HG03565 (cell line): ENCODE results near the gene UBE3C.
A peak's percentile ranks its signal among the peaks of the same experiment; 100 is the strongest.
"Not testable (repeated sequence)": the region's sequence is repeated elsewhere in the genome, so short reads cannot be mapped to it uniquely, and the experiment has no call there.

Experiments used
- ATAC-seq: cut with Tn5 transposase; IDR thresholded peaks from one replicate; pipeline ENCODE4 v1.9.1; 2021; ENCODE audit warnings: mild to moderate bottlenecking, moderate library complexity; ENCODE audit not compliant: unreplicated experiment

The UBE3C gene

DNA sequence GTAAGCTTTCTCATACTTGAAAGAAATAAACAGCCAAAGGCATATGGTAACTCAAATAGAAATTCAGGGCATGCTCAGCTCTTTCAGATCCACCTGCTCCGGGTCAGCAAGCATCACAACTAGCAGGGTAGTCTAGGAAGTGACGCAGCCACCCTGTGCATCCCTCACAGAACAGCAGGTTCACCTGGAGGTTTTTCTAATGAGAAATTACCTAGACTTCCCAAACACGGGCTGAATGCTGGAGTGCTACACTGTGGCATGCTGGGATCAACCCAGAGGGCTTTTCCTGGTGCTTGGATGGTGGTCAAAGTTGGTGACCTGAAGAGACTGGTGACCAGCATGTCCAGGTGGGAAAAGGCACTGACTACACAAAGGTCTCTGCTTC lies 131.3 kb downstream of the UBE3C start:
- no peak for ATAC-seq

DNA sequence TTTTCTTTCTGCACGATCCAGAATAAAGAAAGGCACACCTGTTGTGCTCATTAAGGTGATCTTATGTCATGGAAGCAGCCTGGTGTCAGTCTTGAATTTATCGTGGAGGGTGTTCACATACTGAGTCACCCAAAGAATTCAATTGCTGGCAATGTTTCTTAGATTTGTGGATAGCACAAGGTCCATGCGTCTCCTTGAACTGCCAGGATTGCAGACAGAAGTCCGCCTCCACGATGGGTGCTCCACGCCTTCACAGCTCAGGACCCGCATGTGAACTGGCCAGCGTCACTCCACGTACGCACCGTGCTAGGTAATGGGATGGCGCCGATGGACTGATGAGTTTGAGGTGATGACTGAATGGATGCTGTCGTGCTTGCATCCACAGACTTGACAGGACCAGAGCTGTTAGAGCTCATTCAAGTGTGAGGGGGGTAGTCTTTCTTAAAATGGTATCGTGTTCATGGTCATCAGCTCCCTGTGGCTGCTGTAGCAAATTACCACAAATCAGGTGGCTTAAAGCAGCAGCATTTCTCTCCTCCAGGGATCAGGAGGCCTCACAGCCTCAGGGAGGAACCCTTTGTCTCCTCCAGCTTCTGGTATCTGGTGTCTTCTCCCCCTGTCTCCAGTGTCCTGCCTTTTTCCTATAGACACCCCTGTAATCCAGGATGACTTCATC lies 132.7 kb downstream of the UBE3C start:
- ATAC-seq, result no peak

DNA sequence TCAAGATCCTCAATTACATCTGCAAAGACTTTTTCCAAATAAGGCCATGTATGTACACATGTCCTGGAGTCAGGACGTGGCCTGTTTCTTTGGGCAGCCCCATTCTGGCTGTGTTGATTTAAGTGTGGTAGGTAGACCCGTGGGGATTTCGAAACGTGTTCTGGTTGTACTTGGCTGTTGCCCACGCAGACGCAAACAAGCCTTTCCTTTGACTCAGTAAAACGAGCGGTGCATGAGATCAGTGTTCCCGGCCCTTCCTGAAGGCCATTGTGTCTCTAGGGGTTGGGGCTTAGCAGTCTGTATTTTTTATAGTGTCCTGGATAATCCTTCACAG lies 133.2 kb downstream of the UBE3C start:
- no peak for ATAC-seq

DNA sequence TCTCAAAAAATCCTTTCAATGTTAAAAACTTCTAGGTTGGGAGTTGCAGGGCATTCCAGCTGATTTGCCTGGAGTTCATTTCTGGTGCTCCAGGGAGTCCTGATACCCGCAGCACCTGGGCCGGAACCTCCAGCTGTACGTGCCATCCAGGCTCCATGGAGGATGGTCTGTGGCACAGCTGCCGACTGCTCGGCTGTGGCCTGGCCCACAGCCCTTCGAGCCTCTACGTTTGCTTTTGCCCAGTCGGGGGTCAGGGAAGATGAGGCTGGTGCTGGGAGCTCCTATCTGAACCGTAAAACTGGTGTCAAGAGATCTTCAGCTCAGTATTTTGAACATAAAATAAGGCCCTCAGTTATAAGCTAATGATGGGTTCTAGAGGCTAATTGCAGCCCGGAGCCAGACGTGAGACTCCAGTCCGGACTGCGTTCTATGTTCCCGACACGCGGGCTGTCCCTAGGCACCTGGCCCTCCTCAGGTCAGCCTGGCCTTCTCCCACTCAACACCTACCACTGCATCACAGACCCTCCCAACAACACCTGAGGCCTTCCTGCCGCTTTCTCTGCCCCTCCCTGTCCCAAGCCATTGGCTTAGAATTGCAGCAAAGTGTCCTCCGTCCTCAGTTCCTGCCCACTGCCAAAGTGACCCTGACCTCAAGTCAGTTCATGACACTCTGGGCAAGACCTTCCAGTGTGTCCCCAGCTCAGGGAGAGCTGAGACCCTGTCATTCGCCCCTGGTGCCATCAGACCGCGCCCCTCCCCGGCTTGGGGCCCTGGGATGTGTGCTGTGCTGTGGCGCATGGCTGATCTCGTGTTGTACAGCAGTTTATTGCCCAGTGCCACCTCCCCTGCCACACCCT lies 133.9 kb downstream of the UBE3C start:
- ATAC-seq, result no peak

DNA sequence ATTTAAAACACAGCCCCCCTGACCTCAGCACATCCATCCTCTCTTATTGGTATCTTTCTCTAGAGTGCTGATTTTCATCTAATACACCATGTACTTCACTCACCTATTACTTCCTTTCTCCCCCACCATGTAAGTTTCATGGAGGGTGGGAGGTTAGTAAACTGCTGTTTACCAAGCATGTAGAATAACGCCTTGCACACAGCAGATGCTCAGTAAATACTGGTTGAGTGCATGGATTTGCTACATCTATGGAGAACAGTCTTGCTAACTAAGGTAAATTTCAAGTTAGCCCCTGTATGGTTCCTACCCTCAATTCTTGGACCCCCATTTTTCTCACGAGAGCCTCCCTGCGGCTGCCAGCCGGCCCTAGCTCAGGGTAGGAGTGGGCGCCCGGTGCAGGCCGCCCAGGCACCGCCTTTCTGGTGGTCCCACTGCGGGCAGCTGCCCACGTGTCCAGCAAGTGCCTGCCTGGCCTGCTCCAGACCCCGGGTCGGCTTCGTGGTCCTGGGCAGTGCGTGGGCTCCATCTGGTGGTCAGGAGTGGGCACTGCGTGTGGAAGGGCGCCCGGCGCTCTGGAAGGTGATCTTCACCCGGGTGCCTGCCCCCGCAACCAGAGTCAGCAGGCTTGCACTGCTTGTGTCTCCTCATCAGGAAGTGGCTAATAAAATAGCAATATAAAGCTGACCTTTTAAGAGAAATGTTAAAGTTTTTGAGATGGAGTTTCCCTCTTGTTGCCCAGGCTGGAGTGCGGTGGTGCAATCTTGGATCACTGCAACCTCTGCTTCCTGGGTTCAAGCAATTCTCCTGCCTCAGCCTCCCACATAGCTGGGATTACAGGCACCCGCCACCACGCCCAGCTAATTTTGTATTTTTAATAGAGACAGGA lies 134.7 kb downstream of the UBE3C start:
- ATAC-seq, result peak; percentile 62

DNA sequence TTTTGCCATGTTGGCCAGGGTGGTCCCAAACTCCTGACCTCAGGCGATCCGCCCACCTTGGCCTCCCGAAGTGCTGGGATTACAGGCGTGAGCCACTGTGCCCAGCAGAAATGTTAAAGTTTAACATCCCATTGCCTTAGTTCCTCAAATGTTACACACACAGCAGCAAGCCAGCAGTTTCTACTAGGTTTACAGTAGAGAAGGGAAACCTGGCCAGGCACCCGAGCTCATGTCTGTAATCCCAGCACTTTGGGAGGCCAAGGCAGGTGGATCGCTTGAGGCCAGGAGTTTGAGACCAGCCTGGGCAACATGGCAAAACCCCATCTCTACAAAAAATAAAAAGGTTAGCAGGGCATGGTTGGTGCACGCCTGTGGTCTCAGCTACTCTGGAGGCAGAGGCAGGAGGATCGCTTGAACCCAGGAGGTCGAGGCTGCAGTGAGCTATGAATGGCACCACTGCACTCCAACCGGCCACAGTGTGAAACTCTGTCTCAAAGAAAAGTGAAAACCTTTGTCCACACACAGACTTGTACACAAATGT lies 135.4 kb downstream of the UBE3C start:
- not testable (repeated sequence) for ATAC-seq

DNA sequence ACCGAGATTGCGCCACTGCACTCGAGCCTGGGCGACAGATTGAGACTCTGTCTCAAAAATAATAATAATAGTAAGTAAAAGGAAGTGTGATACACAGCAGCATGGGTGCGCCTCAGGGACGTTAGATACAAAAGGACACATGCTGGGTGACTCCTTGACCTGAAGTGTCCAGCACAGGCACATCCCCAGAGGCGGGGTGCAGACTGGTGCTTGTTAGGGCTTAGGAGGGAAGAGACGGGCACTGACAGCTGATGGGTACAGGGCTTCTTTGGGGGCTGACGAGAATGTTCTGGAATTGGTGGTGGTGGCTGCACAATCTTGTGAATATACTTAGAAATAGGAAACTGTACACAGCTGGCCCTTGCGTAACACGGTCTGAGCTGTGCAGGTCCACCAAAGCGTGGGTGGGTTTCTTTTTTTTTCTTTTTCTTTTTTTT lies 136.3 kb downstream of the UBE3C start:
- no peak for ATAC-seq

DNA sequence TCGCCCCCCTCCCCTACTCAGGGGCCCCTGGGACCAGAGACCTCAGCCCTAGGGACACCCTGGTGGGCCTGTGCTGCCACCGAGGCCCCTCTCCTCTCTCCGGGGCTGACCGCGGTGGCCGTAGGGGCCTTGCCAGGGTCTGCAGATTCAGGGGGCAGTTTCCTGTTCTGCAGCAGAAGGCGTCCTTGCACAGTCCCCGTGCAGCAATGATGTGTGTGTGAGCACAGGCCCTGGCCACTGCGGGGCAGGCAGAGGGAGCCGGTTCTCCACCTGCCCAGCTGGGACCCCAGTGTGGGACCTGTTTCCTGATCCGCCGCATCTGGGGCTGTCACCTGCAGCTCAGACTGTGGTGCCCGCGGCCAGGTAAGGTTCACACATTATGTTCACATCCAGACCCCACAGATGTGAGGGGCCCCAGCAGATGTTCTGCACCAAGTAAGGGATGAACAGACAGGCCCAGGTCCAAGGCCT lies 137.4 kb downstream of the UBE3C start:
- no peak for ATAC-seq

DNA sequence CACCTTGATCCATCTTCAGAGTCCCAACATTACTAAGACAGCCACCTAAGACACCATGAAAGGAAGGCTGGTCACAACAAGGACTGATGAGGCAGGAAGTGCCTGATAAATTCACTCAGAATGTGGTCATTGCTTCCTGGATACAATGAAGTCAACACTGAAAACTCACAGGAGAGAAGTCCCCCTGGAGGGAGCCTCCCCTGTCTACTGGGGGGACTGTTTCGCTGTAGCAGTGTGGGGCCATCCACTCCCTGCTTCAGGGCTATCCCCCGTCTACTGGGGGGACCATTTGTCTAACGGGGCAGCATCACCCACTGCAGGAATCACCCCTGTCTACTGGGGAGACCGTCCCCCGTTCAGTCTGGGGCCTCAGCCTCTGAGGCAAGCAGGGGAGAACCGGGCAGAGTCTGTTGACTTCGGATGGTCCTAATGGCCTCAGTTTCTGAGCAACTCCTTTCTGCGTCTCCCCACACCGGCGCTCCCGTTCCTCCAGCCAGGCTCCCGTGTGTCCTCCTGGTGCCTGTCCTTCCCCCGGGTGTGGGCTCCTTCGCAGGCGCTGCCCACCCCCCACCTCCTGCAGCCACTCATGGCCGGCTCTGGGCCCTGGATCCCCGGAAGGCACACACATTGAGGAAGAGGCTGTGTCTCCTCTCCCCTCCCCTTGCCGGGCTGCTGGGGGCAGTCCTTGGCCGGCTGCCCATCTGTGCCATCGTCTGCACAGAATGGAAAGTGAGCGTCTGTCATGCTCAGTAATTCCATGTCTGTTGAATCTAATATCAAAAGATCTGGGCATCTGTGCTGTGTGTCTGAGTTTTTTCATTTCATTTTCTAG lies 138.2 kb downstream of the UBE3C start:
- ATAC-seq, result no peak

DNA sequence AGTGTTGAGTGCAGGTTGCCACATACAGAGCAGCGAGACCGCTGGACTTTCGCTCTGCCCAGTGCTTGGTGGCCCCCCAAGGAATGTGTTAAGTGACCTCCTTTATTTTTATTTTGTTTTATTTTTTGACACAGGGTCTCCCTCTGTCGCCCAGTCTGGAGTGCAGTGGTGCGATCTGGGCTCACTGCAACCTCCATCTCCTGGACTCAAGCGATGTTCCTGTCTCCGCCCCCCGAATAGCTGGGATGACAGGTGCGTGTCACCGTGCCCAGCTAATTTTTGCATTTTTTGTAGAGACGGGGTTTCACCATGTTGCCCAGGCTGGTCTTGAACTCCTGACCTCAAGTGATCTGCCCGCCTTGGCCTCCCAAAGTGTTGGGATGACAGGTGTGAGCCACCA lies 138.8 kb downstream of the UBE3C start:
- ATAC-seq, result not testable (repeated sequence)

DNA sequence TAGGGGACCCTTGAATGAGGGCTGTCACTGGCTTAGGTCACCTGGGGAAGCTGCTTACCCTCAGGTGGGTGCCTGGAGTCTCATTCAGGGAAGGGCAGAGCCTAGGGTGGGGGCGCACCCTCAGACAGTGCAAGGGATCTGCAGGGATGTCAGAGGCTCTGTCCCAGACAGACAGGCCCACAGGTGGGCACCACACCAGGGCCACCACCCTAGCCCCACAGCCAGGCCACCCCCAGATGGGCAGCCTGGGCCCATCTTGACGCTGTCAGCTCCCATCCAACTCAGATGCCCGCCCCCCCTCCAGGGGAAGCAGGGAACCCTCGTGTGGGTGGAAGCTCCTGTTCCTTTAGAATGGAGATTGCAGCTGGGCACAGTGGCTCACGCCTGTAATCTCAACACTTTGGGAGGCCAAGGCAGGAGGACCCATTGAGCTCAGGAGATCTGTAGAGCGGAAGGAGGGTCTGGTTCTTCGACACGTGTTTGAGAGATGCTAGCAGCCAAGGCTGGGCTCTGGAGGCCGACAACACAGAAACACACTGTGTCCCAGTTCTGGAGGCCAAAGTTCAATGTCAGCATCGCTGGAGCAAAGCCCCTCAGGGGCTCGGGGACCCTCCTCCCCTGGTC lies 139.6 kb downstream of the UBE3C start:
- no peak for ATAC-seq

DNA sequence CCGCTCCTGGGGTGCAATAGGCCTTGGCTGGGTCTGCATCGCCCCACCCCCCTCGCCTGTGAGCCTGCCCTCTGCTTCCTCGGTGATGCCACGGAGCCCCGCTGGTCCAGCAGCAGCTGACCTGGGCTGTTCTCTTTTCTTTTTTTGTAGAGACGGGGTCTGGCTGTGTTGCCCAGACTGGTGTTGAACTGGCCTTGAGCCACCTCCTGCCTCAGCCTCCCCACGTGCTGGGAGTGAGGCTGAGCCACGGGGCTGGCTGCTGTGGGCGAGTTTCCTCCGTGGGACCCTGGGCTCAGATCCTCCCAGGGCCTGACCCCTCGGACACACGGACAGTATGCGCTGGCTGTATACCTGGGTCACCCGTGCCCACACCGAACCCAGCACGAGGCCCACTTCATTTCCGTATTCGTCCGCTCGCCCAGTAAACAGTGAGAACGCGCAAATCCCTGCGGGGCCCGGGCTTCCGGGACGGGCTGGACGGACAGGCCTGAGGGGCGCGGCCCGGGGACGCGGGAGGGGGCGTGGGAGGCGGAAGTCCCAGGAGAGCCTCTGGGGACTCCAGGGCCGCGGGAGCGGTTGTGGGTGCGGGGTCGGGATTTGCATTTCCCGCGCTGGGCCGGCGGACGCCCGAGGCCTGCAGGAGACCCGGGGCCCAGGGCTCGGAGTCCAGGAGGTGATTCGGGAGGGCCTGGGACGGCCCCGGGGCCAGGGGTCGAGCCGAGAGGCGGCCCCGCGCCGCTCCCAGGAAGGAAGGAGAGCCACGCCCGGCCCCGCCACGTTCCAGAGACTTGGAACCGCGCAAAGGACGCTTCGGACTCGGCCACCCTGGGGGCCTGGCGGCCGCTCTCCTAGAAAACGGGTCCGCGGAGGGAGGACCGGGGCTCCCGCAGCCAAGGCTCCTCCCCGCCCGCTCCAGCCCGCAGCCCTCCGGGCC lies 140.3 kb downstream of the UBE3C start:
- no peak for ATAC-seq

DNA sequence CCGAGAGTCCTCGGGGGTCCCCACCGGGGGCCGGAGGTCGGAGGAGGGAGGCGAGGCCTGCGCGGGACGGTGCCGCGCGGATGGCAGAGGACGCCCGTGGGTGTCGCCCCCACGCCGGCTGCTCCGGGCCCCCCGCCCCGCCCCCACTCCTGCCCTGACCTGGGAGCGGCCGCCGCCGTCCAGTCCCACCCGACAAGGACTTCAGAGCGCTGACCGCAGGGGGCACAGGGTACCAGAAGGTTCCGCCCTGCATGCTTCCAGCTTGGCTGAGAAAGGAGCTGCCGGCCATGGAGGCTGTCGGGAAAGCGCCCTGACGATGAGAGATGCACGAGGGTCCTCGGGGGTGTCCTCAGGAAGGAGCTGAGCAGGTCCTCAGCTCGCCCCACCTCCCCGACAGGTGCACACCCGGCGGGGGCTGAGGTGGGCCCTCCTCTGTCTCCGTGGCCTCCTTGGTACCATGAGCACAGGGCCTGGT lies 141.1 kb downstream of the UBE3C start:
- no peak for ATAC-seq

DNA sequence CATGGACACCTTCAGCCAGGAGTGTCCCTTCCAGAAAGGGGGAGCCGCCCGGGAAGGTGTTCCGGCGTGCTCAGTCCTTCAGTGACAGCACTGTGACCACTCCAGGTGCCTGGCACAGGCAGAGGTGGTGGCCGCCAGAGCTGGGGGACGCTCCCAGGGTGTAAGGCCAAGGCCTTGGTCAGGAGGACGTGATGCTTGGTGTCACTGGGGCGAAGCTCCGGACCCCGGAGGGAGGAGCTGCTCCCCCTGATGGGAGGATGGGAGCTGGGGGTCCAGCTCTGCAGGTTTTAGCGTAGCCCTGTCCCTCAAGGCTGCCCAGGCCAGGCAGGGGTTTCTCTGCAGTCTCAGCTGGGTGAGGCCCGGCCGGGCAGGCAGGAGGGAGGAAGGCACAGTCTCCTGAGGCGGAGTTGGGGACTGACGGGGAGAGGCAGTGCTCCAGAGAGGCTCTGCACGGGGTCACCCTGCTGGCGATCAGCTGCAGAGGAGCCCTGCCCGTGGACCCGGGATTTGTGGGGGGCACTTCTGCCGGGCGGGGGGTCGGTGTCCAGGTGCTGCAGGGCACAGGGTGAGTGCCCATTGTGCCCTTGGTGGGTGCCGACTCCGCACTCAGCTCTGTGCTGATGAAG lies 141.6 kb downstream of the UBE3C start:
- no peak for ATAC-seq

DNA sequence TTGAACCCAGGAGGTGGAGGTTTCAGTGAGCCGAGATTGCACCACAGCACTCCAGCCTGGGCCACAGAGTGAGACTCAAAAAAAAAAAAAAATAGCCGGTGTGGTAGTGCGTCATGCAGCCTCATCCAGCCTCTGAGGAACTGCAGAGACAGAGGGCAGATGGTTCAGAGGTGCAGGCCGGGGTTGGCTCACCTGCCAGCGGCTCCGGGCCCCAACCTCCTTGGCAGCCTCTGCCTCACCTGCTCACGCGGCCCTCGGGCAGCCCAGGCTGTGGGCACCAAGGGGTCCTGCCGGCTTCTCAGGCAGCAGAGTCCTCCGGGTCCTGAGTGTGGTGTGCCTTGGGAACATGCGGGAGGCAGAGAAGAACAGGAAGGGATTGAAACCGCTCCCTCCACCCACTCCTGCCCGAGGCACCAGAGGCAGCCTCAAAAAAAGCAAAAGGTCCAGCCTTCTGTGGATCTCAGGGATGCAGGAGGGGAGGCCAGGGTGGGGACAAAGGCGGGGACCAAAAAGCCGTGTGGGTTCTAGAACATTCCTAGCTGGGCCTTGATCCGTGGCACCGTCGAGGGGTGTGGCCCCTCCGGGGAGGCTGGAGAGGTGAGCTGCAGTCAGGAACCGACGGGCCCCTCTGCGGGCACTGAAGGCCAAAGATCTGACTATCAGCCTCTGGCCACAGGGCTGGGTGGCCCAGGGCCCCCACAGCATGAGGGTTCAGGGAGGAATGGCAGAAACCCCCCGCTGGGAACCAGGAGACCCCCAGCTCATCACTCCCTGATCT lies 142.7 kb downstream of the UBE3C start:
- no peak for ATAC-seq

DNA sequence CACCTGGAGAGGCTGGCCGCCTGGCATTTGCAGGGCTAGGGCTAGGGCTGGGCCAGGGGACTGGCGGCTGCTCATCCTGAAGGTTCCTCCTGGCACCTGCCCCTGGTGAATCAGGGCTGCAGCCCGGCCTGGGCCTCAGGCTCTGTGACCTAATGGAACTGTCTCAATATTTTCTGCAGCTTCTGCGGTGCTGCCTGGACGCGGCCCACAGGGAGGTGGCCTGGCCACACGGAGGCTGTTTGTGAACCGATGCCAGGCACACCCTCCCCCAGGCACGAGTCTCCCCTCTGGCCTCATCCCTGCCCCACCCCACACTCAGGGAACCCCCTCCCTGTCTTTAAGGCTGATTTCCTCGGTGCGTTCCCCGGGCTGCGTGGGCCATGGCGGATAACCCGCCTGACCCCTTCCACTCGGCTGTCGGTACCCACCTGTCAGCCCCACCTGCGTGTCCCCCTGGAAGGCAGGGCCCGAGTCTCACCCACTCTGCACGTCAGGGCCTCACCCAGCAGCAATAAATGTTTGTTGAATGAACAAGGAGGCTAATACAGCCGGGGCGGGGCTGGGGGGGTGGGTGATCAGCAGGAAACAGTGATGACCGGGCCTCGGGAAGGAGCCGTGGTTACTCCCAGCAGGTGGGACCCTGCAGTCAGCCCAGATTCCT lies 143.5 kb downstream of the UBE3C start:
- no peak for ATAC-seq
